ENCODE data around the gene DALRD3. TPM values are rescaled to one million over a fixed set of nuclear protein-coding genes. Genes with fewer than 3 reads are reported as not detected.

The DALRD3 gene
- polyA plus RNA-seq, 3 donors, result 73.0 to 79.2 (median 77.4) TPM

- peak; percentile 82 for DNase-seq
Observed at GRCh38 chr3:49007771-49008528, 10.4 kb downstream of the DALRD3 start.

GRCh38 chr3:49007068-49007770 is 11.2 kb downstream of the DALRD3 start, which contains the start of gene WDR6:
WDR6 (plus strand) TSS chr3:49007391; CDS start chr3:49007432, 41 bp downstream.
- peak; percentile 97 for DNase-seq

- no peak for DNase-seq
Observed at GRCh38 chr3:49006408-49007067, 11.8 kb downstream of the DALRD3 start.

GRCh38 chr3:49005998-49006397 is 12.4 kb downstream of the DALRD3 start:
- DNase-seq, result no peak

- DNase-seq, result no peak
Observed at GRCh38 chr3:49005303-49005680, 13.1 kb downstream of the DALRD3 start.

- DNase-seq, result no peak
Observed at GRCh38 chr3:49004352-49005302, 13.8 kb downstream of the DALRD3 start.

- no peak for DNase-seq
Observed at GRCh38 chr3:49001155-49001554, 17.2 kb downstream of the DALRD3 start.

GRCh38 chr3:48999085-48999858 is 19.1 kb downstream of the DALRD3 start:
- DNase-seq, result no peak

GRCh38 chr3:48997714-48998637 is 20.4 kb downstream of the DALRD3 start:
- no peak for DNase-seq

GRCh38 chr3:48997102-48997635 is 21.2 kb downstream of the DALRD3 start:
- no peak for DNase-seq

GRCh38 chr3:48996640-48997039 is 21.7 kb downstream of the DALRD3 start:
- DNase-seq, result no peak

GRCh38 chr3:48993834-48994233 is 24.5 kb downstream of the DALRD3 start:
- DNase-seq, result no peak

GRCh38 chr3:48991851-48992545 is 26.4 kb downstream of the DALRD3 start:
- DNase-seq, result no peak

- DNase-seq, result peak; percentile 16
Observed at GRCh38 chr3:48990636-48991469, 27.5 kb downstream of the DALRD3 start.

- DNase-seq, result peak; percentile 88
Observed at GRCh38 chr3:48989796-48990635, 28.4 kb downstream of the DALRD3 start, which contains the start of gene P4HTM. P4HTM (plus strand) TSS chr3:48990241; CDS start chr3:48990257, 16 bp downstream.

- no peak for DNase-seq
Observed at GRCh38 chr3:48989126-48989795, 29.1 kb downstream of the DALRD3 start.
